Hepatocyte (in vitro differentiated cells): ENCODE measurements around the gene SAMD4A. TPM values are rescaled to one million over a fixed set of nuclear protein-coding genes. Genes with fewer than 3 reads are reported as not detected.
A peak's percentile ranks its signal among the peaks of the same experiment; 100 is the strongest.

Source experiments
- DNase-seq: peaks from one replicate; pipeline ENCODE4 v3.0.0-alpha.2; 2016; ENCODE audit warnings: low spot score
- H2AFZ ChIP-seq: fragments of 200-600 bp; sonication (generic); 2 replicates; pipeline ENCODE4 v1.6.0; 2016; ENCODE audit warnings: antibody characterized with exemption, mild to moderate bottlenecking
- H3K27ac ChIP-seq: fragments of 200-600 bp; sonication (generic); 2 replicates; pipeline ENCODE4 v1.5.1; 2016; ENCODE audit warnings: mild to moderate bottlenecking
- H3K27me3 ChIP-seq: fragments of 200-600 bp; sonication (generic); 2 replicates; pipeline ENCODE4 v1.6.1; 2016
- H3K36me3 ChIP-seq: fragments of 200-600 bp; sonication (generic); replicated peaks from 2 replicates; pipeline ENCODE4 v1.5.1; 2016; ENCODE audit warnings: low read depth; ENCODE audit not compliant: insufficient read depth
- H3K4me1 ChIP-seq: fragments of 200-600 bp; sonication (generic); 2 replicates; pipeline ENCODE4 v1.5.1; 2016; ENCODE audit warnings: mild to moderate bottlenecking, moderate library complexity; ENCODE audit not compliant: insufficient read depth
- H3K4me2 ChIP-seq: fragments of 200-600 bp; sonication (generic); 2 replicates; pipeline ENCODE4 v1.6.0; 2016
- H3K4me3 ChIP-seq: fragments of 200-600 bp; sonication (generic); 2 replicates; pipeline ENCODE4 v1.5.1; 2016; ENCODE audit warnings: mild to moderate bottlenecking
- H3K79me2 ChIP-seq: fragments of 200-600 bp; sonication (generic); 2 replicates; pipeline ENCODE4 v1.6.0; 2017; ENCODE audit warnings: mild to moderate bottlenecking
- H3K9me2 ChIP-seq: fragments of 200-600 bp; sonication (generic); replicated peaks from 2 replicates; pipeline ENCODE4 v1.6.0; 2017; ENCODE audit warnings: mild to moderate bottlenecking; ENCODE audit not compliant: insufficient read depth
- H3K9me3 ChIP-seq: fragments of 200-600 bp; sonication (generic); 2 replicates; pipeline ENCODE4 v1.5.1; 2016; ENCODE audit warnings: low read depth, mild to moderate bottlenecking
- H4K20me1 ChIP-seq: fragments of 200-600 bp; sonication (generic); 2 replicates; pipeline ENCODE4 v1.6.0; 2016; ENCODE audit warnings: mild to moderate bottlenecking; ENCODE audit not compliant: insufficient read depth, poor library complexity, severe bottlenecking
- CTCF ChIP-seq: fragments of 200-600 bp; sonication (generic); IDR thresholded peaks from 2 replicates; pipeline ENCODE4 v1.5.1; 2016; ENCODE audit warnings: antibody characterized with exemption, mild to moderate bottlenecking; ENCODE audit not compliant: poor library complexity
- EZH2 ChIP-seq: fragments of 200-600 bp; sonication (generic); IDR thresholded peaks from 2 replicates; pipeline ENCODE4 v1.6.1; 2016; ENCODE audit warnings: antibody characterized with exemption, mild to moderate bottlenecking, borderline replicate concordance
- EZH2phosphoT487 ChIP-seq: fragments of 200-600 bp; sonication (generic); IDR thresholded peaks from one replicate; pipeline ENCODE4 v1.6.1; 2018; ENCODE audit warnings: antibody characterized with exemption, mild to moderate bottlenecking, low read depth, moderate library complexity; ENCODE audit not compliant: unreplicated experiment, severe bottlenecking
- WGBS: methylation state at CpG from one replicate; pipeline ENCODE4 v1.1.6; 2016; ENCODE audit warnings: low lambda C conversion rate; ENCODE audit errors: missing lambda C conversion rate; 5-methylcytosine and 5-hydroxymethylcytosine counted together
- polyA plus RNA-seq: library from polyadenylated mRNA; unstranded; fragments of >200 nt; fragmentation: Nextera tagmentation; extraction: Ambion mirVana; gene quantifications from 2 replicates; pipeline ENCODE4 v1.2.1, GENCODE V29; 2016
- total RNA-seq: library from RNA; depleted of rRNA; stranded (reverse); fragments of >200 nt; gene quantifications from 2 replicates; pipeline ENCODE4 v1.2.3, GENCODE V29; 2014

Gene SAMD4A
- total and polyA plus RNA-seq, 2 experiments from 2014 or later, result 10.5 to 15.7 TPM

GRCh38 chr14:54805445-54806322 lies 238.8 kb downstream of the SAMD4A start:
- TF ChIP-seq EZH2, result no peak
- TF ChIP-seq EZH2phosphoT487, result no peak
- peak; percentile 97 for TF ChIP-seq CTCF
- no peaks in the 10 kb centered on the region for H3K27me3 ChIP-seq
- no peaks in the 10 kb centered on the region for H3K79me2 ChIP-seq
- no peak overlapping the region for H3K27ac ChIP-seq
- H4K20me1 ChIP-seq, result no peaks in the 10 kb centered on the region
- H3K9me2 ChIP-seq, result no peaks in the 10 kb centered on the region
- H3K36me3 ChIP-seq, result no peaks in the 10 kb centered on the region
- peak; percentile 91 for DNase-seq
- H3K4me2 ChIP-seq, result peak overlapping the region; percentile 65
- no peaks in the 10 kb centered on the region for H3K4me1 ChIP-seq
- no peaks in the 10 kb centered on the region for H3K9me3 ChIP-seq
- whole genome bisulfite sequencing, result 41% methylated on average over 23 of the region's 23 CpGs
- H2AFZ ChIP-seq, result no peak overlapping the region
- H3K4me3 ChIP-seq, result no peak overlapping the region

GRCh38 chr14:54806616-54807015 lies 239.7 kb downstream of the SAMD4A start:
- Histone ChIP-seq H3K27ac (no peak overlapping the region), H3K9me2 (no peaks in the 10 kb centered on the region), H3K4me3 (no peak overlapping the region), H2AFZ (no peak overlapping the region), H4K20me1 (no peaks in the 10 kb centered on the region), H3K79me2 (no peaks in the 10 kb centered on the region), H3K36me3 (no peaks in the 10 kb centered on the region), H3K27me3 (no peaks in the 10 kb centered on the region), H3K9me3 (no peaks in the 10 kb centered on the region), H3K4me2 (no peak overlapping the region), H3K4me1 (no peaks in the 10 kb centered on the region)
- DNase-seq, result no peak
- WGBS, result 93% methylated on average over 10 of the region's 10 CpGs
- TF ChIP-seq EZH2phosphoT487 (no peak), EZH2 (no peak), CTCF (no peak)

GRCh38 chr14:54807428-54807827 lies 240.5 kb downstream of the SAMD4A start:
- Histone ChIP-seq H3K4me1 (no peaks in the 10 kb centered on the region), H3K9me3 (no peaks in the 10 kb centered on the region), H3K4me3 (no peak overlapping the region), H2AFZ (no peak overlapping the region), H3K27ac (no peak overlapping the region), H3K27me3 (no peaks in the 10 kb centered on the region), H4K20me1 (no peaks in the 10 kb centered on the region), H3K4me2 (no peak overlapping the region), H3K79me2 (no peaks in the 10 kb centered on the region), H3K36me3 (no peaks in the 10 kb centered on the region), H3K9me2 (no peaks in the 10 kb centered on the region)
- WGBS, result 84% methylated on average over 6 of the region's 6 CpGs
- no peak for DNase-seq
- TF ChIP-seq CTCF, result no peak
- no peak for TF ChIP-seq EZH2phosphoT487
- no peak for TF ChIP-seq EZH2
